ENCODE measurements around the gene IL31RA.

The IL31RA gene

DNA sequence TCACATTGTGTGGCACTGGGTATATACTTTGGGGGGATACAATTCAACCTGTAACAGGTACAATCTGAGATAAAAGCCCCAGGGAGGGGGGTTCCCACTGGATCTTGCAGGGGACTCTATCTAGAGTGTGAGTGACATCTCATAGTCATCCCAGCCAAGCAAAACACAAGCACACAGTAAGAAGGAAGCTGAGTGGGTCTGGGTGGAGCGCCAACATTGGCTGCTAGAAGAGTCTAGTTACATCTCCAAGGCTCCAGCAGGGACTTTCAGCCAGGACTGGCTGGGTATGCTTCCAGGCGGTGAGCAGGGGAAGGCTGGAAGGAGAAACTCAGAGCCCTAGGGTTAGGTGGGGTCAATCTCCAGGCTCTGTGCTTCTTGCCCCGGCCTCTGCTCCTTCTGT lies 53.0 kb downstream of the IL31RA start:
- DNase-seq, result no peak

DNA sequence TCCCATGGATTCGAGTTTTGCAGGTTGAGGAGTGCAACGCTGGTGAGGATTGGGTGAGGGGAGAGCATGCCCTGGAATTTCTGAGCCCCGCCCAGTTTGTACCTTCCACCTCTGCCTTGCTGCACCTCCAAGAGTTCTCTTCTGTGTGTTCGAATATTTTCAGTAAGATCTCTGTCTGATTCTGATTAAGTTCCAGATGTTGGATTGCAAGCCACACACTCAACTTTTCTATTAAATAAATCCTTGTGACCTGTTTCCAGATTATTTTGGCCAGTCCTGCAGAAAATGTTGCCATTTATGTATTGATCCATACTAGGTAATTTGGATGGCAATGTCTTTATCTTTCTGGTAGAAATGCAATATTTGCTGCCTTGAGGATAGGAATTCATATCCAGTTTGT lies 54.1 kb downstream of the IL31RA start:
- no peak for DNase-seq

DNA sequence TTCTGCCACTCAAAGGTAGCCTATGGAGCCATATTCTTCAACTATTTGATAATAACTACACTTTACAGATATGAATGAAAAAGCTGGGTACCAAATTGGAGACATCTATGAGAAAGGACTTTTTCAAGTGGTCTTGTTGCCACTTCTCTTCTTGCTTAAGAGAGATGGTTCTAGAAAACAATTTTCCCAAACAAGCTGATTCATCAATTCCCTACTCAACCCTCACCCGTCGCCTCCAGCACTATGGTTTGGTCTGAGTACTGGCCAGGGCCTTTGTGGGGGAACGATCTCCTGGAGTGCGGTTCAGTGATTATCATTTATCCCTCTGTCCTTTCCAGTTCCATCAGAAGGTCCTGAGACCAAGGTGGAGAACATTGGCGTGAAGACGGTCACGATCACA lies 56.8 kb downstream of the IL31RA start:
- DNase-seq, result no peak

DNA sequence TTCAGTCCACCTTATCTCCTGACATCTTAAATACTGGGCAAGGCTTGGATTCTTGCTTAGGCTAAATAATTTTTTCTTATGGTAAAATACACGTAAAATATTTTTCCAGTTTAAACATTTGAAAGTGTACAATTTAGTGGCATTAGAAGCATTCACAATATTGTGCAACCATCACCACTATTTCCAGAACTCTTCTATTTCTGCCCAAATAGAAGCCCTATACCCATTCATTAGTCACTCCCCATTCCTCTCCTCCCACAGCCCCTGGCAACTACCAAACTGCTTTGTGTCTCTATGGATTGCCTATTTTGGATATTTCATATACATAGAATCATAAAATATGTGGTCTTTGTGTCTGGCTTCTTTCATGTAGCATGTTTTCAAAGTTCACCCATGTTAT lies 57.6 kb downstream of the IL31RA start:
- no peak for DNase-seq

DNA sequence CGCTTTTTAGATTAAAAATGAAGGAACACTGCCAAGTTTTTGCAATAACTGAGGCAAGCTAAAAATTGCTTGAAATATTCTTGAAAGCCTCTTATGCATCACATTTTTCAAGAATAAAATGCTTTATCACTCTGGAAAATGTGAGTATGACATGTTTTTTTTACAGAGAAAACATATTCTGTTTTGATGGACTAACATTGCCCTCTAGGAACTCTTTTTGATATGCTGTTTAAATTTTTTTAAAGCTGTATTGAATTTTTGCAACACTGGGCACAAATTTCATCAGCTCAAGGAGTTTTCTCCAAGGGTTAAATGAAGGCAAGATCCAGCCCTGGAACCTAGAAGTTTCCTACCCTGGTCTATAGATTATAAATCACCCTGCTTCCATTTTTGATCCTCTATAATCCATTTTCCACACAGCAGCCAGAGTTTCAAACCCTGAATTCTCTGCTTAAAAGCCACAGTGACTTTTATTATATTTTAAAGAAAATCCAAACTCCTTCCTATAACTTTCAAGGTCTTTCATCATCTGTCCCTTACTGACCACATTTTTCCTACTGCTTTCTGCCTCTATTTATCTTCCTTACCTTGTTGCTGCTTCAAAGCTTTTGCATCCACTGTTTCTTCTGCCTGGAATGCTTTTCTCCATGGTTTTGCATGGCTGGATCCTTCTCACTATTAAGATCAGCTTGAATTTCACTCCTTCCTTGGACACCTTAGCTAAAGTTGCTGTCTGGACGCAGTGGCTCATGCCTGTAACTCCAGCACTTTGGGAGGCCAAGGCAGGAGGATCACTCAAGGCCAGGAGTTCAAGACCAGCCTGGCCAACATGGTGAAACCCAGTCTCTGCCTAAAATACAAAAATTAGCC lies 60.9 kb downstream of the IL31RA start:
- no peak for DNase-seq

DNA sequence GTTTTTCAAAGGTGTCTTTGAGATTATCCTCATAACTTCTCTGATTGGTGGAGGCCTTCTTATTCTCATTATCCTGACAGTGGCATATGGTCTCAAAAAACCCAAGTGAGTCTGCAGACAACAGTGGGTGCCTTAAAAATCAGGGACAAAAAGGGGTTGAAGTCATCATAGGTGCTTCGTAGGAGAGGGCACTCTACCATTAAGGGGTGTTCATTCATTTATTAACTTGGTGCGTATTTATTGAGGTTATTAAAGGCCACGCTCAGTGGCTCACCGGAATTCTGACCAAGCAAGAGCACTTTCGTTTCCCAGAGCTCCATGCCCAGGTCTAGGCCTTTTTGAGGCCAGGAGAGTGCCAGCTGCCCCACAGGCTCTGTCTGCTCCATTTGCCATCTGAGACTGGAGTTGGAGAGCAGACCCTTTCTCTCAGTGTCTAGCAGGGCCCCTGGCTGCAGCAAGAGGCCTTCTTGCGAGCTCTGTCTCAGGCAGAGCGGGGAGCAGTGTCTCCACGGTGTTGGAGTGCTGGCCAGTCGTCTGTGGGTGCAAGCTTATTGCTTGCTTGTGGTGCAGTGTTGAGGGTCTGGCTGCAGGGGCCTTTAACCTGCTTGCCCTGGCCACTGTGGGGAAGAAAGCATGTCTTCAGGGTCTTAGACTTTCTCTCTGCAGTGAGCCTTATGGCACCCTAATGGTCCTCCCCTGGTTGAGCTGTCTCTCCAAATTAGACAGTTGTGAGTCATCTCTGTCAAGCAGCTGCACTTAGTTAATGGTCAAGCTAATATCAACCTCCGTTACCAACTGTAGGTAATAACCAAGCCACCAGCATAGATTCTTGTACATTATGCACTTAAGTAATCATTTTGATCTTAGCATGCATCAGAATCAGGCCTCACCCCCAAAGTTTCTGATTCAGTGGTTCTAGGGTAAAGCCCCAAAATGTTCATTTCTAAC lies 62.6 kb downstream of the IL31RA start:
- no peak for DNase-seq

DNA sequence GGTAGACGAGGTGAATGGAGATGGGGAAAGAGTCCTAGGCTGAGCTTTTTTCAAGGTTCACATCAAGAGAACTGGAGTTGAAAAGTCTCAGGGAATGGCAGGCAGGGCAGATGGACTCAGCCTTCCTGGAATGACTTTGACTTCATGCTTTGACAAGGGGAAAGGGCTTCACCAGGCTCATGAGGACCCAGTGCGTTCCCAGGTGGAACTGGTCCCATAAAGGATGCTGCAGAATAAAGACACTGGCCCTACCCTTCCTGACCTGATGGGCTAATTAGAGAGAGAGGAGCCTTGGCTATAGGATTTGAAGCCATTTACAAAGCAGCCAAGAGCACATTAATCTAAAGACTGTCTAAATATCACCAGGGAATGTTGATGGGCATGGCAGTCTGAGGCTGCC lies 63.8 kb downstream of the IL31RA start:
- no peak for DNase-seq

DNA sequence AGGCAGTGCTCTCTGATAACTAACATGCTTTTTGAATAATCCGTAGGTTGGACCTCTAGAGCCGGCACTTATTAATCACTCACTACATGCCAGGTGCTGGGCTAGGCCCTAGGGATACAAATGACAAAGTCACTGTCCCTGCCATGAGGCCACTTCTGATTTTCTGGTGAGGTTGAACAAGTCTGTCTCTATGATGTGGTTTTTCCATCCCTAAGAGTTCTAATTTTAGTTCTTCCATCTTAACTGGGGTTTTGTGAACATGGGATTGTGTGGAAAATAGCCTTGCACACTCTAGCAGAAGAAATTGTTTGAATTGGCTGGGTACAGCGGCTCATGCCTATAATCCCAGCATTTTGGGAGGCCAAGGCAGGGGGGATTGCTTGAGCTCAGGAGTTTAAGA lies 64.6 kb downstream of the IL31RA start:
- DNase-seq, result no peak

DNA sequence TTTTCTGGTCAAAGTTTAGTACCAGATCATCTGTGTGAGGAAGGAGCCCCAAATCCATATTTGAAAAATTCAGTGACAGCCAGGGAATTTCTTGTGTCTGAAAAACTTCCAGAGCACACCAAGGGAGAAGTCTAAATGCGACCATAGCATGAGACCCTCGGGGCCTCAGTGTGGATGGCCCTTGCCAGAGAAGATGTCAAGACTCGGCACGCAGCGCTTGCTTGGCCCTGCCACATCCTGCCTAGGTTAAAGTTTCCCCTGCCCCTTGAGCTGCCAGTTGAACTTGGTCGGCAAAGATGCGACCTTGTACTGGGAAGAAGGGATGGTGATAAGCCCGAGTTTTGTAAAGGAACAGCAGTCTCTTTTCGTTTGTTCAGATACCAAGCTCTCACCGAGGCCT lies 65.8 kb downstream of the IL31RA start:
- no peak for DNase-seq

DNA sequence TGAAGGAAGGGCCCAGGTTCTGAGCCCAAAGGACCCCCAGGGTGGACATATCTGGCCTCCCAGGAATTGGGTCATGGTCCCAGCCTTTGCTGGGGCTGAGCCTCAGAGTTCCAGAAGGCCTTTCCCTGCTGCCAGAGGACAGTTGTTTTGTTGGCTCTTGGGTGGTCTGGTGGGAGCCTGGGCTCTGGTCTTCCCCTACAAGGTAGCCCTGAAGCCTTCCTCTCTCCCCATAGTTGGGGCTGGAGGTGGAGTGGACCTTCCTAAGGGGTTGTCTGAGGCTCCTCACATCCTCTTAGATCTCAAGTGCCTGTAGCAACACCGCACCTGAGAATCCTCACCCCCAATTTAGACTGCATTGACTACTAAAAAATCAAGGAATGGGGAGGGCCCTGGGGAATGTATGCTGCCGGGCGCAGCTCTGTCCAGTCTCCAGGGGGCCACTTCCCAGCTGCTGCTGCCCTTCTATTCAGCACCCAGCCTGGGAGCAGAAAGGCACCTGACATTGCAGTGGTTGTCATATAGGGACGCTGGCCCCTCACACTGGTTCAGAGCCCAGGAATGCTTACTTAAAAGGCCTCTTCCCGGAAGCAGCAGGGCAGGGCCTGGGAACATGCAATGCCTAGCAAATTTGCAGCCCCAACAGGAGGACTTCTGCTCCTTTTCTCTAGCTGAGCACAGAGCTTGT lies 66.4 kb downstream of the IL31RA start:
- DNase-seq, result no peak

DNA sequence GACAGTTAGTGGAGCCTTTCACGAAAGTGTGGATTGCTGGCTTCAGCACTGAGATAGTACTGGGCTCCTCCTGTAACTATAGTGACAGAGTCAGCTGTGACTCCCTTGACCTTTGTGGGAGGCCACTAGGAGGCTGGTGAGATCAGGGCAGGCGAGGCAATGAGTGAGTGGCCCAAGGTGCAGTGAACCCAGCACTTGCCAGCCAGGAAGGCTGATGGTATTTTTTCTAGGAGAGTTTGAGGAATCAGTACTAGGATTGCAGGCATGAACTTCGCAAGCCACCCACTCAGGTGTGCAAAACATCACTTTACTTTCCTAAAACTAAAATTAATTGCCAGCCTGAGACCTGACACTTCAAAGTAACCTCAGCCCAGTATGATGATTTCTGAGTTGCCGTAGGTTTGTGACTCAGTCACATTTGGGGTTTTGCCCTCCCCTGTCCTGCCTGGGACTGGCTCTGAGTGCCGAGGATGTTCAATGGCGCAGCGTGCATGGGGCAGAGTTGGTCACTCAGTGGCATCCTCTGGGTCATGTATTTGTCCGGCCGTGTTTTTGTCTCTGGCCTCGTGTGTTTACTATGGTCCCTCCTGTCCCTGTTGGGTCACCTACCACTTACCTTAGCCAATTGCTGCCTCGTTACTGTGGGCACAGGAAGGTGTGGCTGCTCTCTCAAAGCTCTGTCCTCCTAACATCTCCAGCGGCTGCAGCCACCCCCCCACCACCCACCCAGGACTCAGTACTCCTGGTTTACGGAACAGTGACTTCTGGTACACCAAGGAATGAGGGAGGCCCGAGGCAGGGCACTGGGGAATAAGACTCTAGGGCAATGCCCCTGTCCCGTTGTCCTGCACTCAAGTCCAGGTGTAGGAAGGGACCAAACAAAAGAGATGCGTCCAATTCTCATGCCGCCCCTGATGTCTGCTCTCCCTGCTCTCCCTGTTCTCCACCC lies 67.2 kb downstream of the IL31RA start:
- no peak for DNase-seq

DNA sequence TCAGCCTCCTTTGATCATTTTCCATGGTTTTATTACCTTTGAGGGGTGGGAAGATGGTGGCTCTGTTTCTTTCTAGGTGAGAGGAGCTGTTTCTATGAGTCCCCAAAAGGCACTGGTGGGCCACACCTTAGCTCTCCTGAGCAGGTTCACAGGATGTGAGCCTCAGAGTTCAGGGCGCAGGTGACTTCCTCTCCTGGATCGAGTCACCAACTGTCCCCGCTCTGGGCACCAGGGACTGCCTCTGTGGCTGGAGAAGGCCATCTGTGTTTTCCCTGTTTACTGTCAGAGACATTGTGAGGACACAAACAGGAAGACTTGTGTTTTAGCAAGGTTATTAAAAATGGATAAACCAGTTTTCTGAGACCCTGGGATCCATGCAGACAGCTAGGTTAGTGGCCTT lies 68.5 kb downstream of the IL31RA start:
- no peak for DNase-seq

DNA sequence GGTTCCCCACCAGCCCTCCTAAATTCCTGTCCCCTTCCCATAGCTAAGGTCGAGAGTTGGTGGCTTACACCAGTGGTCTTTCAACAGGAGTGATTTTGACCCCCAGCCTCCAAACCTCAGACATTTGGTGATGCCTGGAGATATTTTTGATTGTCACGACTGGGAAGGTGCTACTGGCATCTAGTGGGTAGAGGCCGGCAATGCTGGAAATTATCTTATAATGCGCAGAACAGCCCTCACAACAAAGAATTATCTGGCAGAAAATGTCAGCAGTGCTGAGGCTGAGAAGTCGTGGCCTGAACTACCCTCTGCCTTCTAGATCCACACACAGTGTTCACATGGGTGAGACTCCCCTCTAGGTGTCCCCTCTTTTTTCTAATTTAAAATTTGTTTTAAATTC lies 69.6 kb downstream of the IL31RA start:
- no peak for DNase-seq

DNA sequence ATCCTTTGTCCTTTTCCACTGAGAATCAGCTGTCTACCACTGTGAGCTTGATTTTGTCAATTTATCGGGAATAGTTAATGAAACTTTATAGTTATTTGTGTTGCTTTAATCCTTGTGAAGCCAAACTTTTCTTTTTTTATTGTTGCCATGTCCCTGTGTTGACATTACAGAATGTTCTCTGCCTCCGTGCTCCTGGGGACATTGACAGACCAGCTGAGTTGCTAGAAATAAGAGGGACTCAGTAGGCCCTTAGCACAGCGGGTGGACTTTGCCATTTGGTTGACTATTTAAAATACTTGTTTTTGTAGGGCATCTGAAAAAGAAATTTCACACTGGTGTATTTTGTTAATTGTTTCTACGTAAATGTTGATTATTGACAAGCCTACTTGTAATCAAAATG lies 70.5 kb downstream of the IL31RA start:
- DNase-seq, result no peak

DNA sequence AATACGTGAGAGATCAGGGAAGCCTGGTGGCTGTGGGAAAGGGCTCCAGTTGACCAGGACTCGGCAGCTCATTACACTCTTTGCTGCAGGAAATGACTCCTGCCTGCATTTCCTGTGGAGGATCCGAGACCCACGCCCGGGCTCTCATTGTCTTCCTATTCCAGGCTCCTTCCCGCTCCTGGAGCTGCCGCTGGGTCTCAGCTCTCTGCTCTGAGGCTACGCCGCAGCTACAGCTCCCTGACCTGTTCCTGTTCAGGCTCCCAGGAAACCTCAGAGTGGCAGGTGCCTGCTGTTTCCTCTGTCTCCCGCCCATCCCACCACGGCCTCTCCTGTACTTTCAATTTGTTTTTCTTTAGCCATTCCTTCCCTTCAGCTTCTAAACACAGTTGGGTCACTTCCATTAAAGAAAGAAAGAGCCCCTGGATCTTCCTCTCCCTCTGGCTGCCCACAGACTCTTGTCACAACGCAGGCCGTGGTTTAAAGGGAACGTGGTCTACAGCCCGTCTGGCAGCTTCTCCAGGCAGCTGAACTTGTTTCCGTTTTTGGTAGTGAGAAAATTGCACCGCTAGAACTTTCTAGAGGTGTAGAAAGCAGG lies 72.1 kb downstream of the IL31RA start:
- DNase-seq, result no peak

DNA sequence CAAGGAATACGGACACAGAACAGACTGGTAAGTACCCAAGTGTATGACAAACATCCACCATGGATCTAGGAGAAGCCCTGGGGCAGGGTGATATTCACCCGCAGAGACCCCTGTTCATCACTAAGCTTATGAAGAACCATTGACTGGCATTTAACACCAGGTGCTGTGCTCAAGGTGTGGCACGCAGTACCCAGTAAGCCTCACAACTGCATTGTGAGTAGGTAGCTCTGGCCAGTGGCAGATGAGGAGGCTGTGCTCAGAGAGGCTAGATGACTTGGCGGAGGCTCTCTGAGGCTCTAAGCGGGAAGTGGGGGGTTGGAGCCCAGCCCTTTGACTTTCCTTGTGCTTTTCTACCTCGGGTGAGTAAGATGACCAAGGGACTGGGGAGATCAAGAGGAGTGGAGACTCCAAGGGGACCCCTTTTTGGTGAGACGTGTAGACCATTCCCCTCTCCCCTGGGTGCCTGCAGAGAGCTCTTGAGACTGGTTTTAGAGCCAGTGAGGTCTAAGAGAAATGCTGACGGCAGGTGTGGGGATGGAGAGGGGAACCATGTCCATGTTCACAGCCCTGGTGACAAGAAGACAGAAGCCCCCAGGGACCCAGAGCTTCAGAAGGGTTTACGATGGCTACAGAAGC lies 72.8 kb downstream of the IL31RA start:
- DNase-seq, result no peak

DNA sequence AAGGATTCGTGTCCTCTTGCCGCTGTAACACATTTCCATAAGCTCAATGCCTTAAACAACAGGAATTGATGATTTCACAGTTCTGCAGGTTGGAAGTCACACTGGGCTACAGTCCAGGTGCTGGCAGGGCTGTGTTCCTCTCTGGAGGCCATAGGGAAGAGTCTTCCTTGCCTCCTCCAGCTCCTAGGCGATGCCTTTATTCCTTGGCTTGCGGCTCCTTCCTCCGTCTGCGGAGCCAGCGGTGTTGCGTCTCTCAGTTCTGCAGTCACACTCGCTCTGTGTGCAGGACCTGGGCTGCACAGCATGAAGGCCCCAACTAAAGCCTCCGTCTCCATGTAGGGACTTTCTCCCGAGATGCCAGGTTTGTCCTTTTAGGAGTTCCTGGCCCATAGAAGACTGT lies 73.6 kb downstream of the IL31RA start:
- DNase-seq, result no peak

DNA sequence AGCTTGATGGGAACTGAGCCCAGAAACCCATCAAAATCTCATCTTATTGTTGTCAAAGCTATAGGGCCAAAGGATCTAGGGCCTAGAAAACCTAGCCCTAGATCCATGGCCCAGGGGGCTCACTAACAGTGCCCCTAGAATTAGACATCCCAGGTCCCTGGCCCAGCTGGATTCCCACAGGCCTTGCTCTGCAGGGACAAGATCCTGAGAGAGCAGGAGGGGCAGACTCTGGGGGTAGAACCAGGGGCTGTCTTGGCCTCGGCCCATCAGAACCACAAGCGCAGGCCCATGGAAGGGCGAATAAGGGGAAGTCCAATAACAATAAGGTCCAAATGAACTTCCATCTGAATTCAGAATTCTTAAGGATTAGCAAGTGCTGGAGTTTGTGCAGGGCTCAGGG lies 74.0 kb downstream of the IL31RA start:
- no peak for DNase-seq

DNA sequence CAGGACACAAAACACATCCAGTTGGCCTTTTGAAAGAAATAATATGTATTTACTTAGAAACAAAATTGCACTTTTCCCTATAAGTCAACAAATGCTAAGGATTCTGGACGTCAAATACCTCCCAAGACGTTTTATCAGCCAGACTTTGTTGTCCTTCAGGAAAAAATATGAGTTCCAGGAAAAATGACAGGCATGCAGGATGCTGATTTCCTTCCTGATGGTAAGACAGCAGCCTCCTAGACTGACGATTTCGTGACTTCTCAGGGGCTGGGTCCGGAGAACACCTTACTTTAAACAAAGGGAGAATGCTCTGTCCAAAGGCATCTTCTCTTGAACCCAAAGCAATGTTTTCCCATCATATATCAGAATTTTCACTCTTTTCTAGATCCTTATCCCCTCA lies 74.6 kb downstream of the IL31RA start:
- DNase-seq, result no peak

DNA sequence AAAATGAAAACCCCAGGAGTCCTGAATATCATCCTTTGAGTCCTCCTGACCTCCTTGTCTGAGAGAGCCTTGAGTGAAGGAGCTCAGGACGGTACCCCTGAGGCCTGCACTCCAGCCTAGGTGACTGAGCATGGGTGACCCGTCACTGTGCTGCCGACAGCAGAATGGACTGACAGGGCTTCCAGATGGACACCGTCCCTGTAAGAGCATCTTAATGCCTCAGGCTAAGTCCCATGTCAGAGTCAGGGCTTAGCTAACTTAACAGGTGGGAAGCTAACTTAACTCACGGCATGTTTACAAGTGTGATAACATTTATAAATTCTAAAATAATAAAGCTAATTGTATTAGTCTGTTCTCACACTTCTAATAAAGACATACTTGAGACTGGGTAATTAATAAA lies 75.3 kb downstream of the IL31RA start:
- DNase-seq, result no peak
